ENCODE data around the gene ARHGEF28. TPM values are rescaled to one million over a fixed set of nuclear protein-coding genes. Genes with fewer than 3 reads are reported as not detected.

ARHGEF28 gene
- total RNA-seq, 3 donors from 2014 or later (not counting 1 experiment from before 2014, with no cell fraction given), result 2.3 to 7.1 (median 5.8) TPM

GRCh38 chr5:73906277-73906676 lies 280.3 kb downstream of the ARHGEF28 start:
- Histone ChIP-seq H3K4me3 (ENCODE audit: low read length) (no peak overlapping the region), H3K27ac (ENCODE audit: low read length) (no peak overlapping the region), H3K27me3 (ENCODE audit: control insufficient read depth, insufficient read depth, low read length) (no peaks in the 10 kb centered on the region), H3K4me1 (ENCODE audit: control insufficient read depth, insufficient read depth, low read length) (no peaks in the 10 kb centered on the region), H3K9me3 (ENCODE audit: control insufficient read depth, insufficient read depth, low read length) (no peaks in the 10 kb centered on the region), H3K36me3 (ENCODE audit: control insufficient read depth, insufficient read depth, low read length) (no peaks in the 10 kb centered on the region)
- DNase-seq, result no peak
- 90% methylated on average over 2 of the region's 3 CpGs for WGBS (ENCODE audit: insufficient coverage)
- H3K4me3 Mint-ChIP-seq, result no peak overlapping the region
- intact Hi-C loops (cut with micrococcal nuclease), result loop anchor here (10.0 kb wide), 2 partner anchors 1009 to 1359 kb away; no protein-coding TSS in a partner anchor
- H3K27ac Mint-ChIP-seq, result no peak overlapping the region
- TF ChIP-seq, protein P1, sequence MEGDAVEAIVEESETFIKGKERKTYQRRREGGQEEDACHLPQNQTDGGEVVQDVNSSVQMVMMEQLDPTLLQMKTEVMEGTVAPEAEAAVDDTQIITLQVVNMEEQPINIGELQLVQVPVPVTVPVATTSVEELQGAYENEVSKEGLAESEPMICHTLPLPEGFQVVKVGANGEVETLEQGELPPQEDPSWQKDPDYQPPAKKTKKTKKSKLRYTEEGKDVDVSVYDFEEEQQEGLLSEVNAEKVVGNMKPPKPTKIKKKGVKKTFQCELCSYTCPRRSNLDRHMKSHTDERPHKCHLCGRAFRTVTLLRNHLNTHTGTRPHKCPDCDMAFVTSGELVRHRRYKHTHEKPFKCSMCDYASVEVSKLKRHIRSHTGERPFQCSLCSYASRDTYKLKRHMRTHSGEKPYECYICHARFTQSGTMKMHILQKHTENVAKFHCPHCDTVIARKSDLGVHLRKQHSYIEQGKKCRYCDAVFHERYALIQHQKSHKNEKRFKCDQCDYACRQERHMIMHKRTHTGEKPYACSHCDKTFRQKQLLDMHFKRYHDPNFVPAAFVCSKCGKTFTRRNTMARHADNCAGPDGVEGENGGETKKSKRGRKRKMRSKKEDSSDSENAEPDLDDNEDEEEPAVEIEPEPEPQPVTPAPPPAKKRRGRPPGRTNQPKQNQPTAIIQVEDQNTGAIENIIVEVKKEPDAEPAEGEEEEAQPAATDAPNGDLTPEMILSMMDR (IDR thresholded peaks at IDR 0.05), result no peak
- H3K27me3 Mint-ChIP-seq (ENCODE audit: low read depth in 2 of 2), result no peaks in the 10 kb centered on the region
- no peak for ATAC-seq
- no peaks in the 10 kb centered on the region for H3K36me3 Mint-ChIP-seq
- H3K4me1 Mint-ChIP-seq, result no peaks in the 10 kb centered on the region
- no peaks in the 10 kb centered on the region for H3K9me3 Mint-ChIP-seq

DNA sequence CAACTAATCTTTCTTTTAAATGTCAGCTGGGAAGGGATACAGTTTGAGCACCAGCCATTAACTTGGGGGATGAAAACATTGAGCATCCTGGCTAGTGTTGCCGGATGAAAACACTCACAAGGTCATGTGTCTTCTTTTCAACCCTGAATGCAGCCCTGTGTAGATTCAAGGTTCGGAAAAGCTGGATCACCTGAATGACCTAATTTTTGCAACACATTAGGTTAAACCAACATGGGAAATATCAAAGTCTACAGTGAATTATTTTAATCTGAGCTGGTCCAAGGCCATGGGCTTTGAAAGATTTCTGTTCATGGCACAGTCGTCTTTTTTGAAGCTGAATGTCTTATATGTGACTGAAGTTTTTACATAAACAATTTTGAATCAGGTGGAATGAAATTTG lies 281.2 kb downstream of the ARHGEF28 start:
- Histone ChIP-seq H3K27ac (ENCODE audit: low read length) (no peak overlapping the region), H3K36me3 (ENCODE audit: control insufficient read depth, insufficient read depth, low read length) (no peaks in the 10 kb centered on the region), H3K27me3 (ENCODE audit: control insufficient read depth, insufficient read depth, low read length) (no peaks in the 10 kb centered on the region), H3K9me3 (ENCODE audit: control insufficient read depth, insufficient read depth, low read length) (no peaks in the 10 kb centered on the region), H3K4me1 (ENCODE audit: control insufficient read depth, insufficient read depth, low read length) (no peaks in the 10 kb centered on the region), H3K4me3 (ENCODE audit: low read length) (no peak overlapping the region)
- no peak for ATAC-seq
- TF ChIP-seq, protein P1 (IDR thresholded peaks at IDR 0.05), result no peak
- 93% methylated on average over 3 of the region's 3 CpGs for WGBS (ENCODE audit: insufficient coverage)
- no peak overlapping the region for H3K4me3 Mint-ChIP-seq
- DNase-seq, result no peak
- H3K27me3 Mint-ChIP-seq (ENCODE audit: low read depth in 2 of 2), result no peaks in the 10 kb centered on the region
- no peaks in the 10 kb centered on the region for H3K4me1 Mint-ChIP-seq
- no peaks in the 10 kb centered on the region for H3K9me3 Mint-ChIP-seq
- H3K27ac Mint-ChIP-seq, result no peak overlapping the region
- H3K36me3 Mint-ChIP-seq, result no peaks in the 10 kb centered on the region
- intact Hi-C loops (cut with micrococcal nuclease), result loop anchor here (10.0 kb wide), 2 partner anchors 1008 to 1358 kb away; no protein-coding TSS in a partner anchor

GRCh38 chr5:73908395-73908794 lies 282.4 kb downstream of the ARHGEF28 start:
- Mint-ChIP-seq H3K27ac (no peak overlapping the region), H3K27me3 (ENCODE audit: low read depth in 2 of 2) (no peaks in the 10 kb centered on the region), H3K9me3 (no peaks in the 10 kb centered on the region), H3K4me3 (no peak overlapping the region), H3K36me3 (no peaks in the 10 kb centered on the region), H3K4me1 (no peaks in the 10 kb centered on the region)
- intact Hi-C loops (cut with micrococcal nuclease), result loop anchor here (10.0 kb wide), 2 partner anchors 1006 to 1356 kb away; no protein-coding TSS in a partner anchor
- WGBS (ENCODE audit: insufficient coverage), result 100% methylated on average over 1 of the region's 2 CpGs
- Histone ChIP-seq H3K36me3 (ENCODE audit: control insufficient read depth, insufficient read depth, low read length) (no peaks in the 10 kb centered on the region), H3K4me1 (ENCODE audit: control insufficient read depth, insufficient read depth, low read length) (no peaks in the 10 kb centered on the region), H3K9me3 (ENCODE audit: control insufficient read depth, insufficient read depth, low read length) (no peaks in the 10 kb centered on the region), H3K27me3 (ENCODE audit: control insufficient read depth, insufficient read depth, low read length) (no peaks in the 10 kb centered on the region), H3K4me3 (ENCODE audit: low read length) (no peak overlapping the region), H3K27ac (ENCODE audit: low read length) (no peak overlapping the region)
- ATAC-seq (no peak), DNase-seq (no peak)
- TF ChIP-seq, protein P1 (IDR thresholded peaks at IDR 0.05), result no peak

DNA sequence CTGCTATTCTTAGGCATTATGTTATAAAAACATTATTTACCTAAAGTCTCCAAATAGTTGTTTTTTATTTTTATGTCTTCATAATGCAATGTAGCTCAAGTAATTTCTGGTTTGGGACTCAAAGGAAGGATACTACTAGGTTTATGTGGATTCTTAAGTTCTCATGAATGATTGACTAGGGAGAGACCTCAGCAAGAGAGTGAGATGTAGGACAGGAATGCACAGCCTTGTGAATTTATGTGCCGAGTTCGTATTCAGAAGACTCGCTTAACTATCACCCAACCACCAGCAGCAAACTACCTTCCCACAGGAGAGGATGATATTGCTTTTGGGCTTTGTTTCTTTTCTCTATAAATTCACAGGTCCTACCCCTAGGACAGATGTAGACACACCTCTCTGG lies 282.9 kb downstream of the ARHGEF28 start:
- no peak for DNase-seq

More for the DNA sequence above, 282.9 kb downstream of the ARHGEF28 start:
- Histone ChIP-seq H3K9me3 (ENCODE audit: control insufficient read depth, insufficient read depth, low read length) (no peaks in the 10 kb centered on the region), H3K36me3 (ENCODE audit: control insufficient read depth, insufficient read depth, low read length) (no peaks in the 10 kb centered on the region), H3K4me1 (ENCODE audit: control insufficient read depth, insufficient read depth, low read length) (no peaks in the 10 kb centered on the region), H3K4me3 (ENCODE audit: low read length) (no peak overlapping the region), H3K27ac (ENCODE audit: low read length) (no peak overlapping the region), H3K27me3 (ENCODE audit: control insufficient read depth, insufficient read depth, low read length) (no peaks in the 10 kb centered on the region)
- Mint-ChIP-seq H3K4me1 (no peaks in the 10 kb centered on the region), H3K27ac (no peak overlapping the region), H3K9me3 (no peaks in the 10 kb centered on the region), H3K36me3 (no peaks in the 10 kb centered on the region), H3K4me3 (no peak overlapping the region), H3K27me3 (ENCODE audit: low read depth in 2 of 2) (no peaks in the 10 kb centered on the region)
- no CpG with 5 or more reads among the region's 3 CpGs for WGBS (ENCODE audit: insufficient coverage)
- TF ChIP-seq, protein P1 (IDR thresholded peaks at IDR 0.05), result no peak
- ATAC-seq, result no peak
- intact Hi-C loops (cut with micrococcal nuclease), result loop anchor here (10.0 kb wide), 2 partner anchors 1006 to 1356 kb away; no protein-coding TSS in a partner anchor
